CD4-positive, alpha-beta T cell treated with Interleukin-6 at 100 ng/mL for 8 hours (primary cell): Measurements from ENCODE around the gene CDY2B.
"Not testable (repeated sequence)": the region's sequence is repeated elsewhere in the genome, so short reads cannot be mapped to it uniquely, and the experiment has no call there.

Experiments
- DNase-seq: peaks from one replicate; pipeline ENCODE4 v3.0.0-alpha.2; 2020; ENCODE audit warnings: mixed read lengths, low spot score

Gene CDY2B

DNA sequence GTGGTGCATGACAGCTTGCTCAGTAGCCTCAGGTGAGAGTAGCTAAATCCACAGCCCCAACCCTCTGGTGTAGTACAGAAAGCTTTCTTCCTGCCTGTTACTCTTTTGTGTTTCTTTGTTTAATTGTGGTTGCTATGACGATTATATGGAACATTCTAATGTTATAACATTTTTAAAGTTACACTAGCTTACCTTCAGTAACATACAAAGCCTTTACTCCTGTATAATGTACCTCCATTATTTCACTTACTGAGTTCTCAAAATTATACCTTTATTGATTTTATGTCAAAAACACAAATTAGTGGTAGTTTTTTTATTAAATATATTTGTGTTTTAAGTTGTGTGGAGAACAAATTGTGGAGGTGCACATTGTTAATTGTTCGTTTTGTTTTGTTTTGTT, at the start of gene CDY2B:
TSS of gene CDY2B (minus strand) at position 101 of the 400 bp plus-strand sequence. CDS start 328 bp downstream, outside the sequence.
- DNase-seq = not testable (repeated sequence)

DNA sequence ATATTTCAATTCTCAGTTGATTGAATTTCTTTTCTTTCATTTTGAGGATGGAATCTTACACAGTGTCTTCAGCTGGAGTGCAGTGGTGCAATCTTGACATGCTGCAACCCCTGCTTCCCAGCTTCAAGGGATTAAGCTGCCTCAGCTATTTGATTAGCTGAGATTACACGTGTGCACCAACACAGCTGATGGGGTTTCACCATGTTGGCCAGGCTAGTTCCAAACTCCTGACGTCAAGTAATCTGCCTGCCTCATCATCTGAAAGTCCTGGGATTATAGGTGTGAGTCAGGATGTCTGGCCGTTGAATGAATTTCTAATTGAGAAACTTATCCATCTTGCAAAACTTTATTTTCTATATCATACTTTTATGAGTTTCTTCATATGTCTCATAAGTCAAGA, 28.0 kb upstream of the CDY2B start:
- DNase-seq = not testable (repeated sequence)

GRCh38 chrY:17907351-17907750, 27.3 kb upstream of the CDY2B start:
- DNase-seq = not testable (repeated sequence)

- not testable (repeated sequence) for DNase-seq
Measured at GRCh38 chrY:17881697-17882096, 1.7 kb upstream of the CDY2B start.

DNA sequence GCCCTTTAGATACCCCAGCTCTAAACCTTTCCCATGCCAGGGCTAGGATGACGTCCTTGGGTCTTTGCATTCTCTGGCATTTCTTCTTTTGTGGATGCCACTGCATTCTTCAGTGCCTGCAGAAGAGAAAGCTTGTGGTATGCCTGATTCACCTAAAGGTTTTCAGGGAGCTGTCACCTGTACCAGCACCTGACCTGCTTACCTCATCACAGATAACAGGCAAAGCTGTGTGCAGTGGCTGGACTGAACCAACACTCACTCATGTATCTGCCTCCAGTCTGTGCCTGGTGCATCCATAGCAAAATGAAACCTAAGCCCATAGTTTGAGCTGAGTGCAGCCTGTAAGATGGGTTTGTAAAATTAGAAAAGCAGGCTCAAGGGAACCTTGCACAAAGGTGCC, 3.3 kb downstream of the CDY2B start:
- DNase-seq = not testable (repeated sequence)

- DNase-seq = not testable (repeated sequence)
Measured at GRCh38 chrY:17875401-17875800, 4.6 kb downstream of the CDY2B start.

DNA sequence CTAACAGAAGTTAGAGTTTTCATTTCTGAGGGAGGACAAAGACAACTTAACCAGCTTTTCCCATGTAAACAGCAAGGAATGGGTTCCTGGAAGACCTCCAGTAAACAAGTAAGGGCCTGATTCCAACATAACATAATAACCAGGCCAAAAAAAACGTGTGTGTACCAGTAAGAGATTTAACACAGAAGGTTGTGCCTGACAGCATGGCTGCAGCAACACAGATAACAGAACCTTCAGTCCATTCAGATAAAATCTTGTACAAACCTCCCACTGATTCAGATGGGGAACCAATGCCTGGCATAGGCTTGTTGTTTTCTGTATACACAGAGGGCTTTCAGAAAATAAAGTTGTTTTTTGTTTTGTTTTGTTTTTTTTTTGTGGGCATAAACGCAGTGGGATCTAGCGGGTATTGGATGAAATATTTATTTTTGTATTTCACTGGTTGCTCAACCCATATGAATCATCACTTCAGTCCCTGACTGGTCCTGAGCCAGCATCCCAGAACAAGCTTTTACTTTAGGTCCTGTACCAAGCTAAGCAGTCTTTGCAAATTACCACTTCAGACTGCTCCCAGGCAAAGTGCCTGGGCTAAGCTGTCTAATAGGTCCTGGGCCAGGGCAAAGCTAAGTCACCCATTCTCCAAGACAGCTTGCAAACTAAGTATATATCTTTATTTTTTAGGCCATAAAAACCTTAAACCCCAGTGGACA, 8.7 kb downstream of the CDY2B start:
- not testable (repeated sequence) for DNase-seq

DNA sequence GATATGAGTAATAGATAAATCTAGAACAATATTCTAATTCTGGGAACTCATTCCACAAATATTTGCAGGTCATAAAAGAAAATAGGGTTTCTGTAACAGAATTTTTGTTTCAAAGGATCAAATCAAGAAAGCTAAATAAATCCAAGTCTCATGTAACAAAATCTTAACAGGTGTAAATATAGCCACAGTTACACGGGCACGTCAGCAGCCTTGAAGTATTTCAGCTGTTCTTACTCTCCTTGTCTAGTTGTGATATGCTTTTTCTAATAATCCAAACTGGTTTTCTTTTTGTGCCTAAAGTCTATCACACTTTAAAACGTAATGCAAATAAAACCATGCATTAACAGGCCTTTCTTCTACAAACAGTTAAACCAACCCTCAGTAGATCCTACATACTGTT, 9.3 kb downstream of the CDY2B start:
- not testable (repeated sequence) for DNase-seq

- DNase-seq = not testable (repeated sequence)
Measured at GRCh38 chrY:17867850-17868249, 12.2 kb downstream of the CDY2B start.

GRCh38 chrY:17860634-17861033, 19.4 kb downstream of the CDY2B start:
- DNase-seq = not testable (repeated sequence)

DNA sequence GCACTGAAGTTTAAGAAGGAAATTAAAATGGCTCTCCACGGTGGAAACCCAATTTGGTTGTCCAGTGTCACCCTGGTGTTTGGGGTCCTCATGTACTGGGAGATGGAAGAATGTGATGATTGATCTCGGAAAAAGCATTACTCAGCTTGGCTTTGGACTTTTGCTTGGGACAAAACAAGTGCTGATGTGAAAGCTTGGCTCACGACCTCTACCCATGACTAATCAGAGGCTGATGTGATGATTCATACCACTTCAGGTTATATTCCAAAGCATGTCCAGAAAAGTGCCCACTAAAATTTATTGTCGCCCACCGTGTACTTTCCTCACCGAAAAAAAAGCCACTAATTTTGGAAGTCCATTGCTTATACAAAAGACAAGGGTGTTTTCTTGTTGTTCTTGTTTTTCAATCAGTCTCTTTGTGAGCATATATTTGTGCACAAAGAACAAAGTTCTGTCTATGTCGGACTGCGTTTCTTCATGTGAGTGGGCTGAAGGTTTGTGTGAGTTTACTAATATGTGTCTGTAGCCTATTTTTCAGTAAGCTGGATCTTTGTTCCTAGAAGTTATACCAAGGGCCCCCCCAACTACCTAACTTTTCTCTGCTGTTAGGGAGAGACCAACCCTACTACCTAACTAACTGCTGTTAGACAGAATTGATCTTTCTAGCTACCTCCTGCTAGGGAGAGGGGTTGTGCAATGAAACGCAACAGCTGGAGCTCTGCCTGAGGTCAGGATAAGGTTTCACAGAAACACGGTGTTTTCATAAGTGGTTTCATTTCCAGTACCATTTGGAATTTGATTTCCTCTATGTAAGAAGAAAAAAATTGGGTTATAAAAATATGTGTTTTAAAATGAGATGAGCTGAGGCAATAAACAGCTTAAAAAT, 22.8 kb downstream of the CDY2B start:
- DNase-seq = not testable (repeated sequence)

DNA sequence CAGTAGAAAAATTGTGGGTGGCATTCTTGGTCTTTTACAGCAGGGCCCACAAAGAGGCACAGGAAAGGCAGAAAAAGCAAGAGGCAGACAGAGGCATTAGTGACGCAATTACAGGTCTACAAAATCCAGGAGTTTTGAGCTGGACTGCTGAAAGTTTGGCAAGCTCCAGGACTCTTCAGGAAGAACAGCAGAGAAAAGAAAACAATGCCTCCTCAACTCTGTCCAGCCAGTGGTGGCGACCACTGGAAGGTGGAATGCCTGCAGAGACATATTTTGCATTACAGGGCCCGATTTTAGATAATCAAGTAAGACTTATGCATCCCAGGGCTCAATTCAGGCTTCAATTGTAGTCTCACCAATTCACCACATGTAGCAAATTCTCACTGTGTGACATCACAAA, 23.5 kb downstream of the CDY2B start:
- DNase-seq = not testable (repeated sequence)

DNA sequence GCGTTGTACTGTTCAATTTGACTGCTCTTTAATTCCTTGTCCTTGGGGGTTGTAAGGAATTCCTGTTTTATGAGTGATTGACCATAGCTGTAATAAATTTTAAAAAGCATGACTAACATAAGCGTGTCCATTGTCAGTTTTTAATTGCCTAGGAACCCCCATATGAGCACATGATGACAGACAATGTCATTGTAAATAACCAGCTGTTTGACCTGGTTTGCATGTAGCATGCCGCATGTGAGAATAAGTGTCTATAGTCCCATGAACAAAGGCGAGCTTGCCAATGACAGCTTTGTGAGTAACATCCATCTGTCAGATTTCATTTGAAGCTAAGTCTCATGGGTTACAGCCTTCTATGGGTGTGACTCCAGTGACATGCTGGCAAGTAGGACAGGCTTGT, 30.9 kb downstream of the CDY2B start:
- DNase-seq = not testable (repeated sequence)

- not testable (repeated sequence) for DNase-seq
Measured at GRCh38 chrY:17832149-17832548, 47.9 kb downstream of the CDY2B start.
